Mucosa of rectum (tissue), 2 donors: Measurements from ENCODE around the gene NCF4.

Source experiments
- H3K27ac ChIP-seq, 2 donors: one replicate each; pipeline ENCODE4 v1.7.0; 2013; ENCODE audit warnings: inconsistent platforms in 2 of 2, low read depth in 2 of 2, low read length in 2 of 2
- H3K27me3 ChIP-seq, 2 donors: one replicate each; pipeline ENCODE4 v1.7.0; 2013; ENCODE audit warnings: low read length in 2 of 2; ENCODE audit not compliant: control insufficient read depth in 2 of 2, insufficient read depth in 2 of 2
- H3K36me3 ChIP-seq, 2 donors: one replicate each; pipeline ENCODE4 v1.7.0; 2013; ENCODE audit warnings: low read length in 2 of 2; ENCODE audit not compliant: control insufficient read depth in 2 of 2, insufficient read depth in 2 of 2
- H3K4me1 ChIP-seq, 2 donors: one replicate each; pipeline ENCODE4 v1.7.0; 2013; ENCODE audit warnings: low read length in 2 of 2, mild to moderate bottlenecking in 1 of 2; ENCODE audit not compliant: control insufficient read depth in 2 of 2, insufficient read depth in 2 of 2
- H3K4me3 ChIP-seq, 2 donors: one replicate each; pipeline ENCODE4 v1.7.0; 2013; ENCODE audit warnings: low read length in 2 of 2
- H3K9ac ChIP-seq, 2 donors: one replicate each; pipeline ENCODE4 v1.7.0; 2013; ENCODE audit warnings: low read length in 2 of 2, low read depth in 1 of 2, mild to moderate bottlenecking in 1 of 2
- H3K9me3 ChIP-seq, 2 donors: one replicate each; pipeline ENCODE4 v1.7.0; 2013; ENCODE audit warnings: low read length in 2 of 2; ENCODE audit not compliant: control insufficient read depth in 2 of 2
- donor health status: healthy.
- donor health status: Normal muscosa, but diverticular disease.

NCF4 gene

GRCh38 chr22:36926721-36927435, 66.1 kb downstream of the NCF4 start:
- H3K4me1 ChIP-seq = no peaks in the 10 kb centered on the region

More at GRCh38 chr22:36926721-36927435, 66.1 kb downstream of the NCF4 start:
- Histone ChIP-seq H3K27me3 (peaks cover 3 to 7% of the 10 kb centered on the region in 2 donors), H3K36me3 (peaks cover 0 to 7% of the 10 kb centered on the region in 2 donors), H3K9me3 (no peaks in the 10 kb centered on the region), H3K4me3 (no peak overlapping the region), H3K9ac (no peak overlapping the region), H3K27ac (no peak overlapping the region)
